ENCODE data around the gene MZT2A. TPM values are rescaled to one million over a fixed set of nuclear protein-coding genes. Genes with fewer than 3 reads are reported as not detected.
"Not testable (repeated sequence)": the region's sequence is repeated elsewhere in the genome, so short reads cannot be mapped to it uniquely, and the experiment has no call there.

Gene MZT2A
- total and polyA plus RNA-seq, 10 donors, result 23.7 to 190 (median 45.0) TPM

DNA sequence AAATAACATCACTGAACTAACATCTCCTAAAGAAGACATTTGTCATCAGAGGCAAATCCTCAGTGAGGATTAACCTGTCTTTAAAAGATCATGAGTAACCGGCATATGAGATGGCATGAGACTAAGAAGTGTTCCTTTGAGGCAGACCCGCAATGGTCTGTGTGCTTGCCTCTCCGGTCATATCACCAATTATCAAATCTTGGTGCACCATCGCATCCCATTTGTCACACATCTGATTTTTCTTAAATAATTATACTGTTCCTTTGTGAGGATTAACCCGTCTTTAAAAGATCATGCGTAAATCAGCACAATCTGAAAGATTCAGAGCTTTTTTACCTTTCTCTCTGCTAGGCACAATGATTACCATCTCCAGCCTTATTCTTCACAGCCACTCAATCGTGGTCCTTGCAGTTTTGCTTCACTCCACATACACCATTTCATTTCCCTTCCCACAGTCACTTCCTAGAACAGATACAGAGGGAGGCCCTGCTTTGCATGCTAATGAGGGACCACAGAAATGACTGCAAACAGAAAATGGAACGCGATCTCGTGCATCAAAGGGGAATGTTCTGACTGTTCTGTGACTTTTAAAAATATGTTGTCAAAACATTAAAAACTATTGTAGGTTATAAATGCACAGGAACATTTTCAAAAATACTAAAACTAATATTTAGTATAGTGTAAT is 40.8 kb downstream of the MZT2A start:
- intact Hi-C loops (cut with DNase I; ENCODE audit: low total_unique reads); H3K4me1 ChIP-seq; H3K36me3 ChIP-seq; H3K27ac ChIP-seq; H3K9me3 ChIP-seq; H3K4me3 ChIP-seq; DNase-seq: not testable (repeated sequence)
- peaks cover 0 to 12% (median 0%) of the 10 kb centered on the region in 7 donors for H3K27me3 ChIP-seq (replicated peaks in 1 of 7)
- WGBS, 5 donors, result 51 to 69% (median 55%) methylated on average over 7 to 10 of the region's 10 CpGs

DNA sequence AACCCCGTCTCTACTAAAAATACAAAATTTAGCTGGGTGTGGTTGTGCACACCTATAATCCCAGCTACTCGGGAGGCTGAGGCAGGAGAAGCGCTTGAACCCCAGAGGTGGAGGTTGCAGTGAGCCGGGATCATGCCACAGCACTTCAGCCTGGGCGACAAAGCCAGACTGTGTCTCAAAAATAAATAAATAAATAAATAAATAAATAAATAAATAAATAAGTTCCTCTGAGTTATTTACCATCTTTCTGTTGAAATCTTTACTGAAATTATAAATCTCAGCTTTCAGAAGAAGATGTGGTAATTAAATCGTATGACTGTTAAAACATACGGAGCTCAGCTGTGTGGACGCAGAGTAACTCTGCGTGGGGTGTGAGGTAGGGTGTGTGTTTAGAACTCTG is 44.2 kb downstream of the MZT2A start:
- H3K9me3 ChIP-seq; H3K4me1 ChIP-seq; DNase-seq; H3K4me3 ChIP-seq; intact Hi-C loops (cut with DNase I; ENCODE audit: low total_unique reads); H3K27ac ChIP-seq; H3K36me3 ChIP-seq; H3K27me3 ChIP-seq (replicated peaks in 1 of 7): not testable (repeated sequence)
- 83 to 93% (median 88%) methylated on average over 3 to 9 of the region's 9 CpGs for WGBS, 5 donors

DNA sequence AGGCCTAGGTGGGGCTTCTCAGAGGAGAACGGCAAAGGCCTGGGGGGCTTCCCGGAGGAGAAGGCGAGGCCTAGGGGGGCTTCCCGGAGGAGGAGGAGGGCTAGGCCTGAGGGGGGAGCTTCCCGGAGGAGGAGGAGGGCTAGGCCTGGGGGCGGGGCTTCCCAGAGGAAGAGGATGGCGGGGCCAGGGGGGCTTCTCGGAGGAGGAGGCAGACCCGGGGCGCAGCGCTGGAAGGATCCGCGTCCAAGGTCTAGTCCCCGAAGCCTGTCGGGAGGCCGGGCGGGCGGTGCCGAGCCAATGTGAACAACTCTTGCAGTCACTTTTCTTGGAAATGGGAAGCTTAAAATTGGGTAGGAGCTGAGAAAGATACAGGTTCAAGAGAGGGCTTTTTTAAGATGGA is 46.3 kb downstream of the MZT2A start:
- intact Hi-C loops (cut with DNase I; ENCODE audit: low total_unique reads), result no loop called here
- H3K27me3 ChIP-seq (replicated peaks in 1 of 7), result peaks cover 0 to 4% (median 0%) of the 10 kb centered on the region in 7 donors
- H3K27ac ChIP-seq, result no peak overlapping the region
- no peaks in the 10 kb centered on the region for H3K36me3 ChIP-seq
- no peak overlapping the region for H3K4me3 ChIP-seq
- no peaks in the 10 kb centered on the region for H3K9me3 ChIP-seq
- no peak for DNase-seq
- TF ChIP-seq POLR2AphosphoS5 (IDR thresholded peaks at IDR 0.05), result no peak
- no peak for TF ChIP-seq POLR2A (IDR thresholded peaks at IDR 0.05)
- TF ChIP-seq, protein P1, sequence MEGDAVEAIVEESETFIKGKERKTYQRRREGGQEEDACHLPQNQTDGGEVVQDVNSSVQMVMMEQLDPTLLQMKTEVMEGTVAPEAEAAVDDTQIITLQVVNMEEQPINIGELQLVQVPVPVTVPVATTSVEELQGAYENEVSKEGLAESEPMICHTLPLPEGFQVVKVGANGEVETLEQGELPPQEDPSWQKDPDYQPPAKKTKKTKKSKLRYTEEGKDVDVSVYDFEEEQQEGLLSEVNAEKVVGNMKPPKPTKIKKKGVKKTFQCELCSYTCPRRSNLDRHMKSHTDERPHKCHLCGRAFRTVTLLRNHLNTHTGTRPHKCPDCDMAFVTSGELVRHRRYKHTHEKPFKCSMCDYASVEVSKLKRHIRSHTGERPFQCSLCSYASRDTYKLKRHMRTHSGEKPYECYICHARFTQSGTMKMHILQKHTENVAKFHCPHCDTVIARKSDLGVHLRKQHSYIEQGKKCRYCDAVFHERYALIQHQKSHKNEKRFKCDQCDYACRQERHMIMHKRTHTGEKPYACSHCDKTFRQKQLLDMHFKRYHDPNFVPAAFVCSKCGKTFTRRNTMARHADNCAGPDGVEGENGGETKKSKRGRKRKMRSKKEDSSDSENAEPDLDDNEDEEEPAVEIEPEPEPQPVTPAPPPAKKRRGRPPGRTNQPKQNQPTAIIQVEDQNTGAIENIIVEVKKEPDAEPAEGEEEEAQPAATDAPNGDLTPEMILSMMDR (IDR thresholded peaks at IDR 0.05 in 8 of 11, conservative IDR thresholded peaks at IDR 0.05 in 3 of 11), result no peak
- H3K4me1 ChIP-seq, result no peaks in the 10 kb centered on the region
- WGBS, 5 donors, result 86 to 94% (median 91%) methylated on average over 14 to 19 of the region's 19 CpGs

DNA sequence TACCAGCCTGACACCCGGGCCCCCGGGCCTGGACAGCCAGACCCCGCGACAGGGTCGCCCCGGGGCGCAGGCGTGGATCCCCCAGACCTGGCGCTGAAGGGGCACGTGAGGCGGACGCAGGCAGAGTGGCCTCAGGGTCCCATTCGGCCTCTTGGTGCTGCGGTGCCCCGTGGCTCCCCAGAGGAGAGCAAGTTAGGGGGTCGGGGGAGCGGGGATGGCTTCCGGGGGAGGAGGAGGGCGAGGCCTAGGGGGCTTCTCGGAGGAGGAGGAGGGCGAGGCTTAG is 46.7 kb downstream of the MZT2A start:
- not testable (repeated sequence) for H3K36me3 ChIP-seq

GRCh38 chr2:131444736-131445514 is 47.3 kb downstream of the MZT2A start:
- H3K36me3 ChIP-seq; DNase-seq; H3K9me3 ChIP-seq; H3K4me3 ChIP-seq; H3K27me3 ChIP-seq (replicated peaks in 1 of 7); H3K27ac ChIP-seq; H3K4me1 ChIP-seq; intact Hi-C loops (cut with DNase I; ENCODE audit: low total_unique reads): not testable (repeated sequence)
- WGBS, 5 donors, result 82 to 96% (median 89%) methylated on average over 56 to 90 of the region's 90 CpGs

More for the DNA sequence above, 46.7 kb downstream of the MZT2A start:
- H3K9me3 ChIP-seq; H3K27ac ChIP-seq; H3K4me3 ChIP-seq; intact Hi-C loops (cut with DNase I; ENCODE audit: low total_unique reads); H3K27me3 ChIP-seq (replicated peaks in 1 of 7); H3K4me1 ChIP-seq; DNase-seq: not testable (repeated sequence)
- 95 to 100% (median 98%) methylated on average over 4 to 21 of the region's 21 CpGs for WGBS, 5 donors

DNA sequence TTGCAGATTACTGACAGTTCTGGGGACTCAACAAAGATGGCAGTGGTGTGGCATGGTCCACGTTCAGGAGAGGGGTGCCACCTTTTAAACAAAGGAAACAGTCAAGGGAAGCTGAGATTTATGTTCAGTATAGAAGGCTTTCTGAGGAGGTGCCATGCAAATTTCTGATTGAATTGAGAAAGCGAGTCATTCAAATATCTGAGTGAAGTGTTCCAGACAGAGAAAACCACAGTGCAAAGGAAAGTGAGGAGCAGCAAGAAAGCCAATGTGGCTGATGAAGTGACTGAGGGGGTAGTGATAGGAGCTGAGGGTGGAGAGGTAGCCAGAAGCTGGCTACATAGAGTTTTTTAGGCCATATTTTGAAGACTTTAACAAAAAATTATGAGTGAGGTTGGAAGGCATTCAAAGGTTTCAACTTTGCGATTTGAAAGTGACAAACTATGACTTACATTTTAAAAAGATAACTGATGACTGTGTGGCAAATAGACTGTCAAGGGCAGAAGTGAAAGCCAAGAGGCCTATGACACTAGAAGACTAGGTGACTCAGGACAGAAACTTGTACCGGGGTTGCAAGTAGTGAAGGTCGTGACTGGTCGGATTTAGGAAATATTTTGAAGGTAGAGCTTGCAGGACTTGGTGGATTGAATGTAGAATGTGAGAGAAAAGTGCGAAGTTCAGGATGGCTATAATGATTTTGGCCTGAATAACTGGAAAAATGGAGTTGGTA is 51.3 kb downstream of the MZT2A start:
- 61 to 69% (median 64%) methylated on average over 7 of the region's 7 CpGs for WGBS, 5 donors
- H3K36me3 ChIP-seq; DNase-seq; intact Hi-C loops (cut with DNase I; ENCODE audit: low total_unique reads); H3K9me3 ChIP-seq; H3K27ac ChIP-seq; H3K4me3 ChIP-seq; H3K4me1 ChIP-seq; H3K27me3 ChIP-seq (replicated peaks in 1 of 7): not testable (repeated sequence)

Small RNAs within 50 kb of the gene (microRNA-seq; reads per million reads assigned to microRNA genes)
- 0 reads per million in 3 donors for gene MIR4784

Other genes with a start within 250 kb of the MZT2A start
- gene RAB6D, start 128.2 kb downstream of the MZT2A start, total RNA-seq, result not detected
- gene RAB6D, start 128.2 kb downstream of the MZT2A start, polyA plus RNA-seq, result under 1 TPM in 1 of 3 donors, not detected in 2; 0.05 TPM
- gene TUBA3D, start 16.3 kb downstream of the MZT2A start, total RNA-seq, result not detected
- gene TUBA3D, start 16.3 kb downstream of the MZT2A start, polyA plus RNA-seq, result under 1 TPM in 2 of 3 donors, not detected in 1; 0.10 to 0.86 TPM
- gene CCDC74A, start 35.5 kb upstream of the MZT2A start, total RNA-seq, result 1 to 10 TPM in 4 of 7 donors, under 1 TPM in 3; 0.44 to 3.7 (median 1.0) TPM
- gene CCDC74A, start 35.5 kb upstream of the MZT2A start, polyA plus RNA-seq, result 1 to 10 TPM in 2 of 3 donors, under 1 TPM in 1; 0.77 to 1.2 (median 1.2) TPM

Data from spleen (tissue), 11 donors.